ENCODE data around the gene GBP3.
A peak's percentile ranks its signal among the peaks of the same experiment; 100 is the strongest.

The GBP3 gene

DNA sequence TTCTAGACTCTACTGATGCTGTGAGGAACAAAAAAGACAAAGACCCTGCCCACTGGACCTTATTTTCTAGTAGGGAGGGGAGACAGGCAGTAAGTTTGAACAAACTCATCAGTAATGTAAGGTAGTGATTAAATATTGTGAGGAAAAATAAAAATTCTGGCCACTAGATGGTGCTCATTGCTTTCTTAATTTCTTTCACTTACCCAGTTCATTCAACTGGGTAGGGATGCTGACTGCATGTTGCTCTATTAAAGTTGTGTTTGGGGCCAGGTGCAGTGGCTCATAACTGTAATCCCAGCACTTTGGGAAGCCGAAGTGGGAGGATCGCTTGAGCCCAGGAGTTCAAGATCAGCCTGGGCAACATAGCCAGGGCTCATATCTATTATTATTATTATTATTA lies 23.9 kb downstream of the GBP3 start:
- Histone ChIP-seq H2BK12ac (ENCODE audit: low read length) (no peak overlapping the region), H3K4ac (ENCODE audit: low read length) (no peak overlapping the region), H2AFZ (ENCODE audit: low read length) (no peak overlapping the region), H2BK120ac (ENCODE audit: low read depth, low read length) (no peak overlapping the region), H3K27me3 (ENCODE audit: control insufficient read depth in 3 of 3, insufficient read depth in 3 of 3, low read depth in 1 of 3, low read length in 3 of 3) (peaks cover 0 to 7% (median 0%) of the 10 kb centered on the region in 3 experiments), H3K9me3 (replicated peaks in 1 of 2; ENCODE audit: control insufficient read depth in 2 of 2, insufficient read depth in 1 of 2, low read depth in 1 of 2, low read length in 2 of 2) (no peaks in the 10 kb centered on the region), H3K36me3 (replicated peaks in 1 of 2; ENCODE audit: control insufficient read depth in 2 of 2, insufficient read depth in 2 of 2, low read length in 2 of 2) (no peaks in the 10 kb centered on the region), H4K91ac (ENCODE audit: low read depth, low read length, poor library complexity) (no peak overlapping the region), H2BK15ac (ENCODE audit: low read length) (no peak overlapping the region), H3K4me1 (ENCODE audit: control insufficient read depth in 2 of 2, insufficient read depth in 1 of 2, low read depth in 1 of 2, low read length in 2 of 2) (peaks cover 0 to under 1% of the 10 kb centered on the region in 2 donors), H3K27ac (replicated peaks; ENCODE audit: low read length) (no peak overlapping the region), H2AK5ac (ENCODE audit: low read depth, low read length) (no peak overlapping the region), H3K4me3 (ENCODE audit: low read length in 2 of 2) (no peak overlapping the region), H3K18ac (ENCODE audit: low read length) (no peak overlapping the region), H3K79me1 (ENCODE audit: low read depth, low read length) (no peaks in the 10 kb centered on the region), H3K9ac (ENCODE audit: low read depth, low read length, poor library complexity) (no peak overlapping the region), H2BK5ac (ENCODE audit: low read length) (no peak overlapping the region), H4K8ac (ENCODE audit: low read depth, low read length) (no peak overlapping the region), H3K4me2 (ENCODE audit: insufficient read depth, low read length, poor library complexity, severe bottlenecking) (no peak overlapping the region), H3K23ac (ENCODE audit: low read depth, low read length, poor library complexity) (no peak overlapping the region), H3K14ac (ENCODE audit: low read length) (no peak overlapping the region)
- DNase-seq (ENCODE audit: low spot score): peak; percentile 67
- no CpG with 5 or more reads among the region's 2 CpGs for WGBS, 2 donors (ENCODE audit: extremely low coverage in 2 of 2, insufficient read length in 2 of 2, insufficient replicate concordance in 1 of 2)

DNA sequence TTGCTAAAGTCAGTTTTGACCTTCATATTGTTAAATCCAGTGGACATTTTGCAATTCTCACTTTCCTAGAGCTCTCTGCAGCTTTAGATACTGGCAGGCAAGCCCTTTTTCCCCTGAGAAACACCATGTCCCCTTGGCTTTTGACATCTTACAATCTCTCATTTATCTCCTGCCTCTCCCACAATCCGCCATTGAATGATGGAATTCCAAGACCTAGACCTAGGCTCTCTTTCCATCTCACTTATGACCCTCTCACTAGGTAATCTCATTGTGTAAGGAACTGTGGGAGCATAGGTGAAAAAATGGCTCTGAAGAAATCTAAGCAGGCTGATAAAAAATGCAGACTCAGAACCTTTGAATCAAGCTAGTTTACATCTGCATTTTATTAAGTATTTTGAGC lies 32.2 kb downstream of the GBP3 start:
- no CpG with 5 or more reads among the region's 1 CpG for WGBS, 2 donors (ENCODE audit: extremely low coverage in 2 of 2, insufficient read length in 2 of 2, insufficient replicate concordance in 1 of 2)
- Histone ChIP-seq H3K4me2 (ENCODE audit: insufficient read depth, low read length, poor library complexity, severe bottlenecking) (no peak overlapping the region), H2BK120ac (ENCODE audit: low read depth, low read length) (no peak overlapping the region), H3K36me3 (replicated peaks in 1 of 2; ENCODE audit: control insufficient read depth in 2 of 2, insufficient read depth in 2 of 2, low read length in 2 of 2) (peaks cover 2 to 48% of the 10 kb centered on the region in 2 donors), H4K8ac (ENCODE audit: low read depth, low read length) (no peak overlapping the region), H3K4me3 (ENCODE audit: low read length in 2 of 2) (no peak overlapping the region), H2AK5ac (ENCODE audit: low read depth, low read length) (no peak overlapping the region), H3K9me3 (replicated peaks in 1 of 2; ENCODE audit: control insufficient read depth in 2 of 2, insufficient read depth in 1 of 2, low read depth in 1 of 2, low read length in 2 of 2) (peaks cover 0 to 26% of the 10 kb centered on the region in 2 donors), H3K27me3 (ENCODE audit: control insufficient read depth in 3 of 3, insufficient read depth in 3 of 3, low read depth in 1 of 3, low read length in 3 of 3) (no peaks in the 10 kb centered on the region), H3K18ac (ENCODE audit: low read length) (no peak overlapping the region), H2AFZ (ENCODE audit: low read length) (no peak overlapping the region), H3K4me1 (ENCODE audit: control insufficient read depth in 2 of 2, insufficient read depth in 1 of 2, low read depth in 1 of 2, low read length in 2 of 2) (peaks cover 0 to 4% of the 10 kb centered on the region in 2 donors), H3K14ac (ENCODE audit: low read length) (no peak overlapping the region), H2BK5ac (ENCODE audit: low read length) (no peak overlapping the region), H3K23ac (ENCODE audit: low read depth, low read length, poor library complexity) (no peak overlapping the region), H3K9ac (ENCODE audit: low read depth, low read length, poor library complexity) (no peak overlapping the region), H4K91ac (ENCODE audit: low read depth, low read length, poor library complexity) (no peak overlapping the region), H2BK12ac (ENCODE audit: low read length) (no peak overlapping the region), H3K4ac (ENCODE audit: low read length) (no peak overlapping the region), H3K79me1 (ENCODE audit: low read depth, low read length) (peaks cover 3% of the 10 kb centered on the region), H3K27ac (replicated peaks; ENCODE audit: low read length) (no peak overlapping the region), H2BK15ac (ENCODE audit: low read length) (no peak overlapping the region)
- no peak for DNase-seq (ENCODE audit: low spot score)

GRCh38 chr1:88985692-88986091 lies 37.0 kb downstream of the GBP3 start:
- H2BK5ac ChIP-seq (ENCODE audit: low read length): no peak overlapping the region
- no peak overlapping the region for H3K9ac ChIP-seq (ENCODE audit: low read depth, low read length, poor library complexity)
- no peak overlapping the region for H3K27ac ChIP-seq (replicated peaks; ENCODE audit: low read length)
- no peak overlapping the region for H3K4ac ChIP-seq (ENCODE audit: low read length)
- no peak overlapping the region for H3K4me2 ChIP-seq (ENCODE audit: insufficient read depth, low read length, poor library complexity, severe bottlenecking)
- H3K79me1 ChIP-seq (ENCODE audit: low read depth, low read length): peaks cover 6% of the 10 kb centered on the region
- DNase-seq (ENCODE audit: low spot score): no peak
- no peak overlapping the region for H3K4me3 ChIP-seq (ENCODE audit: low read length in 2 of 2)
- H2AK5ac ChIP-seq (ENCODE audit: low read depth, low read length): no peak overlapping the region
- no CpG with 5 or more reads among the region's 4 CpGs for WGBS, 2 donors (ENCODE audit: extremely low coverage in 2 of 2, insufficient read length in 2 of 2, insufficient replicate concordance in 1 of 2)
- no peaks in the 10 kb centered on the region for H3K27me3 ChIP-seq (ENCODE audit: control insufficient read depth in 3 of 3, insufficient read depth in 3 of 3, low read depth in 1 of 3, low read length in 3 of 3)
- H4K8ac ChIP-seq (ENCODE audit: low read depth, low read length): no peak overlapping the region
- H2BK12ac ChIP-seq (ENCODE audit: low read length): no peak overlapping the region
- H2BK15ac ChIP-seq (ENCODE audit: low read length): no peak overlapping the region
- H3K9me3 ChIP-seq (replicated peaks in 1 of 2; ENCODE audit: control insufficient read depth in 2 of 2, insufficient read depth in 1 of 2, low read depth in 1 of 2, low read length in 2 of 2): peaks cover 0 to 40% of the 10 kb centered on the region in 2 donors
- H3K14ac ChIP-seq (ENCODE audit: low read length): no peak overlapping the region
- peaks cover 6 to 95% of the 10 kb centered on the region in 2 donors for H3K36me3 ChIP-seq (replicated peaks in 1 of 2; ENCODE audit: control insufficient read depth in 2 of 2, insufficient read depth in 2 of 2, low read length in 2 of 2)
- no peaks in the 10 kb centered on the region for H3K4me1 ChIP-seq (ENCODE audit: control insufficient read depth in 2 of 2, insufficient read depth in 1 of 2, low read depth in 1 of 2, low read length in 2 of 2)
- H3K23ac ChIP-seq (ENCODE audit: low read depth, low read length, poor library complexity): no peak overlapping the region
- H3K18ac ChIP-seq (ENCODE audit: low read length): no peak overlapping the region
- H2AFZ ChIP-seq (ENCODE audit: low read length): no peak overlapping the region
- no peak overlapping the region for H2BK120ac ChIP-seq (ENCODE audit: low read depth, low read length)
- no peak overlapping the region for H4K91ac ChIP-seq (ENCODE audit: low read depth, low read length, poor library complexity)

- Histone ChIP-seq H3K14ac (ENCODE audit: low read length) (no peak overlapping the region), H4K91ac (ENCODE audit: low read depth, low read length, poor library complexity) (no peak overlapping the region), H3K9ac (ENCODE audit: low read depth, low read length, poor library complexity) (no peak overlapping the region), H3K4me1 (ENCODE audit: control insufficient read depth in 2 of 2, insufficient read depth in 1 of 2, low read depth in 1 of 2, low read length in 2 of 2) (no peaks in the 10 kb centered on the region), H2BK12ac (ENCODE audit: low read length) (no peak overlapping the region), H2BK15ac (ENCODE audit: low read length) (no peak overlapping the region), H3K4me2 (ENCODE audit: insufficient read depth, low read length, poor library complexity, severe bottlenecking) (no peak overlapping the region), H3K27ac (replicated peaks; ENCODE audit: low read length) (no peak overlapping the region), H3K23ac (ENCODE audit: low read depth, low read length, poor library complexity) (no peak overlapping the region), H2AFZ (ENCODE audit: low read length) (no peak overlapping the region), H3K9me3 (replicated peaks in 1 of 2; ENCODE audit: control insufficient read depth in 2 of 2, insufficient read depth in 1 of 2, low read depth in 1 of 2, low read length in 2 of 2) (peaks cover 0 to 40% of the 10 kb centered on the region in 2 donors), H2AK5ac (ENCODE audit: low read depth, low read length) (no peak overlapping the region), H3K18ac (ENCODE audit: low read length) (no peak overlapping the region), H3K79me1 (ENCODE audit: low read depth, low read length) (peaks cover 6% of the 10 kb centered on the region), H2BK5ac (ENCODE audit: low read length) (no peak overlapping the region), H3K4me3 (ENCODE audit: low read length in 2 of 2) (no peak overlapping the region), H4K8ac (ENCODE audit: low read depth, low read length) (no peak overlapping the region), H3K36me3 (replicated peaks in 1 of 2; ENCODE audit: control insufficient read depth in 2 of 2, insufficient read depth in 2 of 2, low read length in 2 of 2) (peaks cover 7 to 99% of the 10 kb centered on the region in 2 donors), H2BK120ac (ENCODE audit: low read depth, low read length) (no peak overlapping the region), H3K27me3 (ENCODE audit: control insufficient read depth in 3 of 3, insufficient read depth in 3 of 3, low read depth in 1 of 3, low read length in 3 of 3) (no peaks in the 10 kb centered on the region), H3K4ac (ENCODE audit: low read length) (no peak overlapping the region)
- DNase-seq (ENCODE audit: low spot score): no peak
- WGBS, 2 donors (ENCODE audit: extremely low coverage in 2 of 2, insufficient read length in 2 of 2, insufficient replicate concordance in 1 of 2): no CpG with 5 or more reads among the region's 1 CpG
Measured at GRCh38 chr1:88985032-88985431, 37.6 kb downstream of the GBP3 start.

Data from neuronal stem cell (in vitro differentiated cells).